DND-41 (cell line): ENCODE results near the gene NKAIN4.

Source experiments
- ATAC-seq: fragments of 200-7000 bp; cut with Tn5 transposase; 3 replicates; pipeline ENCODE4 v1.9.1; 2021; ENCODE audit warnings: low read depth; ENCODE audit not compliant: insufficient read depth
- DNase-seq: peaks from one replicate; pipeline ENCODE4 v3.0.0-alpha.2; 2020
- H2AFZ ChIP-seq: 2 replicates; pipeline ENCODE4 v1.6.0; 2012; ENCODE audit warnings: low read depth, low read length
- H3K27ac ChIP-seq: 2 replicates; pipeline ENCODE4 v1.5.1; 2012; ENCODE audit warnings: low read length, inconsistent platforms
- H3K27me3 ChIP-seq: fragments of 200-600 bp; sonication (generic); 2 replicates; pipeline ENCODE4 v1.6.0; 2012; ENCODE audit warnings: low read length, mild to moderate bottlenecking, inconsistent platforms; ENCODE audit not compliant: insufficient read depth, poor library complexity
- H3K36me3 ChIP-seq: 2 replicates; pipeline ENCODE4 v1.5.1; 2012; ENCODE audit warnings: low read length, inconsistent platforms; ENCODE audit not compliant: insufficient read depth
- H3K4me1 ChIP-seq: 2 replicates; pipeline ENCODE4 v1.5.1; 2012; ENCODE audit warnings: mild to moderate bottlenecking, low read length; ENCODE audit not compliant: insufficient read depth
- H3K4me2 ChIP-seq: 2 replicates; pipeline ENCODE4 v1.6.0; 2012; ENCODE audit warnings: mild to moderate bottlenecking, moderate library complexity, low read length, inconsistent platforms; ENCODE audit not compliant: insufficient read depth
- H3K4me3 ChIP-seq, 2 experiments: fragments of 200-600 bp in 1 of 2; shearing (Covaris generic) in 1 of 2; 2 replicates each; pipeline ENCODE4 v1.5.1; 2012 to 2016; ENCODE audit warnings: inconsistent platforms in 2 of 2, low read length in 2 of 2, mild to moderate bottlenecking in 2 of 2, low read depth in 1 of 2, moderate library complexity in 1 of 2
- H3K79me2 ChIP-seq: 2 replicates; pipeline ENCODE4 v1.6.0; 2012; ENCODE audit warnings: low read length, inconsistent platforms; ENCODE audit not compliant: insufficient read depth
- H3K9ac ChIP-seq: 2 replicates; pipeline ENCODE4 v1.6.0; 2012; ENCODE audit warnings: low read depth, mild to moderate bottlenecking, inconsistent platforms, low read length, moderate library complexity
- H3K9me3 ChIP-seq: 2 replicates; pipeline ENCODE4 v1.5.1; 2012; ENCODE audit warnings: low read length, moderate library complexity, mild to moderate bottlenecking, inconsistent platforms; ENCODE audit not compliant: insufficient read depth, severe bottlenecking
- H4K20me1 ChIP-seq: 2 replicates; pipeline ENCODE4 v1.6.0; 2012; ENCODE audit warnings: low read length; ENCODE audit not compliant: insufficient read depth
- EZH2 ChIP-seq: IDR thresholded peaks from 3 replicates; pipeline ENCODE4 v1.6.1; 2012; ENCODE audit warnings: borderline replicate concordance, low read depth, mild to moderate bottlenecking, moderate library complexity, low read length, inconsistent platforms; ENCODE audit not compliant: severe bottlenecking
- TF ChIP-seq, protein P1 (sequence below): IDR thresholded peaks from 2 replicates; pipeline ENCODE4 v1.5.1; 2012; ENCODE audit warnings: borderline replicate concordance, low read length, moderate library complexity, mild to moderate bottlenecking; ENCODE audit not compliant: poor library complexity, severe bottlenecking; ENCODE audit errors: extremely low read depth

The NKAIN4 gene

DNA sequence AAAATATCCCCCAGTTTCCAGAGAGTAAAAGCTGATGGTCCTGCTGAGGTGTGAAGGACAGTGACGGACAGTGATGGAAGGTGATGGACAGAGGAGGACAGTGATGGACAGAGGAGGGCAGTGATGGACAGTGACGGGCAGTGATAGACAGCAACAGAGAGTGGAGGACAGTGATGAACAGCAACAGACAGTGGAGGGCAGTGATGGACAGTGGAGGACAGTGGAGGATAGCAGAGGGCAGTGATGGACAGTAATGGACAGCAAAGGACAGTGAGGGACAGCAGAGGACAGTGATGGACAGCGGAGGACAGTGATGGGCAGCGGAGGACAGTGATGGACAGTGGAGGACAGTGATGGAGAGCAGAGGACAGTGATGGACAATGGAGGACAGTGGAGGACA lies 2.7 kb upstream of the NKAIN4 start:
- H3K9ac ChIP-seq: no peak overlapping the region
- H3K4me3 ChIP-seq: no peak overlapping the region
- no peak overlapping the region for H2AFZ ChIP-seq
- no peaks in the 10 kb centered on the region for H3K36me3 ChIP-seq
- H3K4me2 ChIP-seq: no peak overlapping the region
- ATAC-seq (no peak), DNase-seq (no peak)
- no peaks in the 10 kb centered on the region for H3K79me2 ChIP-seq
- H3K27me3 ChIP-seq: peaks cover 4% of the 10 kb centered on the region
- no peak for TF ChIP-seq EZH2
- TF ChIP-seq, protein P1, sequence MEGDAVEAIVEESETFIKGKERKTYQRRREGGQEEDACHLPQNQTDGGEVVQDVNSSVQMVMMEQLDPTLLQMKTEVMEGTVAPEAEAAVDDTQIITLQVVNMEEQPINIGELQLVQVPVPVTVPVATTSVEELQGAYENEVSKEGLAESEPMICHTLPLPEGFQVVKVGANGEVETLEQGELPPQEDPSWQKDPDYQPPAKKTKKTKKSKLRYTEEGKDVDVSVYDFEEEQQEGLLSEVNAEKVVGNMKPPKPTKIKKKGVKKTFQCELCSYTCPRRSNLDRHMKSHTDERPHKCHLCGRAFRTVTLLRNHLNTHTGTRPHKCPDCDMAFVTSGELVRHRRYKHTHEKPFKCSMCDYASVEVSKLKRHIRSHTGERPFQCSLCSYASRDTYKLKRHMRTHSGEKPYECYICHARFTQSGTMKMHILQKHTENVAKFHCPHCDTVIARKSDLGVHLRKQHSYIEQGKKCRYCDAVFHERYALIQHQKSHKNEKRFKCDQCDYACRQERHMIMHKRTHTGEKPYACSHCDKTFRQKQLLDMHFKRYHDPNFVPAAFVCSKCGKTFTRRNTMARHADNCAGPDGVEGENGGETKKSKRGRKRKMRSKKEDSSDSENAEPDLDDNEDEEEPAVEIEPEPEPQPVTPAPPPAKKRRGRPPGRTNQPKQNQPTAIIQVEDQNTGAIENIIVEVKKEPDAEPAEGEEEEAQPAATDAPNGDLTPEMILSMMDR: no peak
- no peaks in the 10 kb centered on the region for H3K4me1 ChIP-seq
- peaks cover 5% of the 10 kb centered on the region; the same call in 1 of the 2 replicates for H4K20me1 ChIP-seq
- H3K27ac ChIP-seq: no peak overlapping the region
- no peaks in the 10 kb centered on the region for H3K9me3 ChIP-seq

DNA sequence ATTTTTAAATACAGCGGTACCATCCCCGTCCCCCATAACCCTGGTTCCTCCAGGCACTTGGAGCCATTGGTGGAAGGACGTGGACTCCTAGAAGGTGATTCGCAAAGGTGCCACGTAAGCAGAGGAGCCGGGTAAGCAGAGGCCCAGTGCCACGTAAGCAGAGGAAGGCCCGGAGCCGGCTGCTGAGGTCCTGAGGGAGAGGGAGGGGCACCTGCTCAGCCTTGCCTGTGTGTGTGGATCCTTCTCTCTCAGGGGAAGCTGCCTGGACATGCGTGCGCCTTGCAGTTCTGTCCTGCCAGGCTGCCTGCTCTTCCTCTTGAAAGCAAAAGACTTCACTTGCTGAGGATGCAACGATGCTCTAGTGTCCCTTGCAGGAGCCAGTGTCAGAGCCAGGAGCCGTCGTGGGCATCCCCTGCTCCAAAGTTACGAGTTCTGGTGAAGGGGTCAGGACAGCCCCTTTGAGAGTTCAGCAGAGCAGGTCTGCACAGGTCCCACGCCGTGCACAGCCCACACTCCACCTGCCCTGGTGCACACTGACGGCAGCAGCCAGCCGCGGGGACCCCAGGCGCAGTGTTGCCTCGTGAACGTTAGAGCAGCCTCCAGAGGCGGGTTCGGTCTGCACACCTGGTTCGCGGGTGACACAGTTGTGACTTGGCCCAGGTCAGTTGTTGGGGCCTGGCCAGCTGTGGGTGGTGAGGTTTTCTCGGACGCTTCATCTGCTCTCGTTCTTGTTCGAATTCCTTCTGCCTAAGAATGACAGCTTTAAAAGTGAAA lies 1.9 kb upstream of the NKAIN4 start:
- Histone ChIP-seq H3K27ac (no peak overlapping the region), H3K36me3 (no peaks in the 10 kb centered on the region), H3K79me2 (no peaks in the 10 kb centered on the region), H3K4me1 (no peaks in the 10 kb centered on the region), H2AFZ (no peak overlapping the region), H3K9ac (no peak overlapping the region), H3K4me3 (no peak overlapping the region), H3K4me2 (no peak overlapping the region), H3K27me3 (no peaks in the 10 kb centered on the region), H4K20me1 (peaks cover 5% of the 10 kb centered on the region; the same call in 1 of the 2 replicates), H3K9me3 (no peaks in the 10 kb centered on the region)
- DNase-seq (no peak), ATAC-seq (no peak; the same call in 2 of the 3 replicates)
- TF ChIP-seq, protein P1: no peak
- TF ChIP-seq EZH2: no peak

DNA sequence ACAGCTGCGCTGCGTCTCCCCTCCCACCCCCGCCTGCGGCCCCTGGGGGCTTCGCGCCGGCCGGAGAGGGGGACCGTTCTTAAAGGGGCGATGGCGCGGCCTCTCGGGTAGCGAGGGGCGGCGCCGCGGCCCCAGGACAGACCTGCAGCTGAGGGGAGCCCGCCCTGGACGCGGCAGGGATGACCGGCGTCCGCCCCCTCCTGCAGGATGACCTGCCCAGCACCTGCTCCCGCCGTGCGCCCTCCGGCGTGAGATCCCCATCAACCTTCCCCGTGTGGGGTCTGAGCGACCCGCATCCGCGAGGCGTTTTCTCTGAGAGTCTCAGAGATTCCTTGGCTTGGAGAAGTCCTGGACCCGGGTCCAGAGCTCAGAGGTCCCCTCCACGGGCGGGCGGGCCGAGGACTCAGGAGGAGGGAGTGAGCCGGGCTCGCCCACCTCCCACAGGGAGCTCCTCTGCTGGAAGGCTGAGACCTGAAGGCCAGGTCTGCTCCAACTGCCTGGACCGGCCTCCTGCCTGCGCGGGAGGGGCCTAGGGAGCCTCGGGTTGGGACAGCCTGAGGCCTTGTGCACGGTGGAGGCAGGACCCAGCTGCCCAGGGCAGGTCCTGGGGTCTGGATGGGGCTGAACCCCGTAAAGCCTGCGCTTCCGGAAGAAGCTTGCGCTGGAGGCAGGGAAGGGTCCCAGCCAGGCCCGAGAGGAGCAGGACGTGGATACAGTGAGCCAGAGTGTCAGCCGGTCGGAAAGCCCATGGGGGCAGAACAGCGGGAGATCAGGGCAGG lies 532 bp upstream of the NKAIN4 start:
- Histone ChIP-seq H3K9me3 (no peaks in the 10 kb centered on the region), H3K9ac (no peak overlapping the region), H3K27ac (no peak overlapping the region), H3K4me2 (no peak overlapping the region), H2AFZ (no peak overlapping the region), H3K36me3 (no peaks in the 10 kb centered on the region), H3K27me3 (no peaks in the 10 kb centered on the region), H3K4me3 (no peak overlapping the region), H3K4me1 (no peaks in the 10 kb centered on the region), H3K79me2 (no peaks in the 10 kb centered on the region), H4K20me1 (peaks cover 5% of the 10 kb centered on the region)
- ATAC-seq (no peak), DNase-seq (no peak)
- no peak for TF ChIP-seq EZH2
- TF ChIP-seq, protein P1: no peak
